Sigmoid colon (tissue), 3 donors: ENCODE measurements around the gene MCTP1.

Experiments used
- POLR2A ChIP-seq, 2 donors: fragments of 450-650 bp; IDR thresholded peaks; one replicate each; pipeline ENCODE4 v1.6.1; 2016; ENCODE audit warnings: antibody characterized with exemption in 2 of 2, mild to moderate bottlenecking in 2 of 2, moderate library complexity in 2 of 2
- TF ChIP-seq, protein P1 (sequence below), 4 experiments: fragments of 450-650 bp in 3 of 4; fragments of 200-600 bp in 1 of 4; IDR thresholded peaks; one replicate each; pipeline ENCODE4 v1.5.1; 2016 to 2019; ENCODE audit warnings: antibody characterized with exemption in 4 of 4, mild to moderate bottlenecking in 3 of 4, moderate library complexity in 2 of 4

DNA sequence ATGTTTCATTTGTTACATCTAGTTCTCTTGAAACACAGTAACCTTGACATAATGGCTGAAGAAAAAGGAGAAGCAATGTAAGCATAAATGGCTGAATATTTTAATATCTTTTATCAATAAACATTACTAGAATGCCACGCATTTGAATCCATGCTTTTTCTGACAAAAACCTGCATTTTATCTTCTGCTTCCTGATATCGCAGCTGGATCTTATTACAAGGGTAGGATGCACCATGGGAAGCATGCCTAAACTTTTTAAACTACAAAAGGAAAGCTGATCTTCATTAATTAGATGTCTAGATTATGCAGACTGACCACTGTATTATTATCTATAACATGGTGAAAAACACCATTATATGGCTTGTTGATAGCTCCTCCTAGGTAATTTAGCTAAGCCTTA, 509.8 kb downstream of the MCTP1 start:
- TF ChIP-seq, protein P1, sequence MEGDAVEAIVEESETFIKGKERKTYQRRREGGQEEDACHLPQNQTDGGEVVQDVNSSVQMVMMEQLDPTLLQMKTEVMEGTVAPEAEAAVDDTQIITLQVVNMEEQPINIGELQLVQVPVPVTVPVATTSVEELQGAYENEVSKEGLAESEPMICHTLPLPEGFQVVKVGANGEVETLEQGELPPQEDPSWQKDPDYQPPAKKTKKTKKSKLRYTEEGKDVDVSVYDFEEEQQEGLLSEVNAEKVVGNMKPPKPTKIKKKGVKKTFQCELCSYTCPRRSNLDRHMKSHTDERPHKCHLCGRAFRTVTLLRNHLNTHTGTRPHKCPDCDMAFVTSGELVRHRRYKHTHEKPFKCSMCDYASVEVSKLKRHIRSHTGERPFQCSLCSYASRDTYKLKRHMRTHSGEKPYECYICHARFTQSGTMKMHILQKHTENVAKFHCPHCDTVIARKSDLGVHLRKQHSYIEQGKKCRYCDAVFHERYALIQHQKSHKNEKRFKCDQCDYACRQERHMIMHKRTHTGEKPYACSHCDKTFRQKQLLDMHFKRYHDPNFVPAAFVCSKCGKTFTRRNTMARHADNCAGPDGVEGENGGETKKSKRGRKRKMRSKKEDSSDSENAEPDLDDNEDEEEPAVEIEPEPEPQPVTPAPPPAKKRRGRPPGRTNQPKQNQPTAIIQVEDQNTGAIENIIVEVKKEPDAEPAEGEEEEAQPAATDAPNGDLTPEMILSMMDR (IDR thresholded peaks at IDR 0.05), result no peak
- TF ChIP-seq POLR2A (IDR thresholded peaks at IDR 0.05), result no peak
